Amniotic stem cell (primary cell): Measurements from ENCODE around the gene CPED1.
"Not testable (repeated sequence)": the region's sequence is repeated elsewhere in the genome, so short reads cannot be mapped to it uniquely, and the experiment has no call there.

ENCODE experiments used
- DNase-seq: peaks from one replicate; lab custom pipeline; 2025; lab: John Stamatoyannopoulos, UW

The CPED1 gene

DNA sequence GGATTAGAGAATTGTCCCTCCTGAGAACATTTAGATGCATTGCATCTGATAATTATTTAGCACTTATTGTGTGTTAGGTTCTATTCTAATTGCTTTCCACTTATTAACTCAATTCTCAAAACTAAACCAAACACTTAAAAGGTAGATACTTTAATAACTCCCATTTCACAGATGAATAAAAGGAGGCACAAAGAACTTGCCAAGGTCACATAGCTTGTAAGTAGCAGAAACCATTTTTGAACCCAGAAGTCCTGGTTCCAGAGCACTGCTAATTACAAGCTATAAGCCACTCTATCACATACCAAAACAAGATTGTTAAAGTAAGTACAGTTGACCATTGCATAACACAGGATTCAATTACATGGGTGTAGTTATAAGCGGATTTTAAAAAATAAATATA lies 164.9 kb downstream of the CPED1 start:
- DNase-seq = no peak

- no peak for DNase-seq
Observed at GRCh38 chr7:121153995-121154394, 165.5 kb downstream of the CPED1 start.

DNA sequence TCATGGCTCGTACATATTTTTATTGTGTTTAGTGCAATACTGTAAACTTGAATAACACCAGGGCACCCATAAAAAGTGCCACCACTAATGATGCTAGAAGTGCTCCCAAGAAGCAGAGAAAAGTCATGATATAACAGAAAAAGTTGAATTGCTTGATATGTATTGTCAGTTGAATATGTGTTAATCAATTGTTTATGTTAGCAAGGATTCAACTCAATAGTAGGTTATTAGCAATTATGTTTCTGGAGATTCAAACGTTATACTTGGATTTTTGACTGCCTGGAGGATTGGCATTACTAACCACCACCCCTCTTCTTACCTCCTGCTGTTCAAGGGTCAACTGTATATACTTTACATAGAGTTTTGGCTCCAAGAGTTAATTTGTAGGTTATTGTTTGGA lies 168.3 kb downstream of the CPED1 start:
- DNase-seq = no peak

DNA sequence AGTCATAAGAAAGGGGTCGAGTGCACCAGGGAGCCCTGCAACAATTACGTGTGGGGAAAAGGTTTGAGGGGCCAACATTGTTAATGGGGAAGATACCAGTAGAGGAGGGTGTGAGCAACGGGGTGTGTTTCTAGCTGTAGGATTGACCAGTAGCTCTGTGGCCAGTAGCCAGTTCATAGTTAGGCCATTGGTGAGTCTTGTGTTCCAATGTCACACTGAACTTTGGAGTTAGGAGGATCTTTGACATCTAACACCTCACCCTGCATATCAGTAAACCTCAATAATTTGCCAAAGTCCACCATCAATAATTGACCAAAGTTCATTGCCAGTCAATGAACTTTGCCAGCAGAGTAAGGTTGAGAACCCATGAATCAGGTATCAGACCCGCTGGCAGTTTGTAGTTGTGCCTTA lies 168.8 kb downstream of the CPED1 start:
- no peak for DNase-seq

DNA sequence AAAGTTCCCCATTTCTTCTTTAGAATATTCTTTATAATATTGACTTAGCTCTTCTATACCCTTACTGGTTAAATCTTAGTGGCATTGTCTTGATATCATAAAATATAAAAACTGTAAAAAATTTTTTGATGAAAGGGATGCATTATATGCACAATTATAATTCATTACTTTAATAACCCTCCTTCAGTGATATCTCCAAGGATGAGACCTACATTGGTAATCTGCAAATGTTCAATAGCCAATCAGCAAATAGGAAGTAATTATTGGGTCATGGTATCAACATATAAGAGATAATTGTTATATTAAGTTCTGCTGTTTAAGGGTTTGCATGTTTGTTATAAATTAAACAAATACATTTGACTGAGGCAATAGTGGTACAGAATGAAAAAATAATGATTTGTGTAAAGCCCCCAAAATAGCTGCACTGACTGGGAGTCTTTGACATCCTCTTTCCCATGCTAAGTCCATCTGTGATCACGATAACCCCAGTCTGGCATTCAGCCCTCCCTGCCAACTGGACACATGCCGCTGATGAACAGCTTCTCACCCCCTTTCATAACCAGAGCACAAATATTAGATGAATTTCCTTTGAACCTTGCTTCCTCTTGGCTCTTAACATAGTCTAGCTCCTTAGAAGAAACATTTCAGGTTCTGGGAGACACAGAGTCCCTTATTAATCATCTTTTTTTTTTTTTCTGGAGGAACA lies 169.5 kb downstream of the CPED1 start:
- no peak for DNase-seq

DNA sequence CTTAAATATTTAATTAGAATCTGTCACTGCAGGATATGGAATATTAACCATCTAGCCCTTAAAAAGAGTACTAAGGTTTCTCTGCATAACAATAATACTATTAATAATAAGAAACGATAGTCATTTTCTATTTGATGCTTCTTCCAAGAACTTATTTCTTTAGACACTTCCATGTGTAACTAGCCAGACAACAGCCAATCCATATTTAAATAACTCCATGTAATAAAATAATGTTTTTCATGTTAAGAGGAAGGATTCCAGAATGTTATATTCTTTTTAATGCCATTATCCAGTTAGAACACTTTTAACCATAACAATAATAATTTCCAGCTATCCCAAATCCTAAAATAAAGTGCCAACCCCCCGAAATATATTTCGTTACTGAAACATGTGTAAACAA lies 170.2 kb downstream of the CPED1 start:
- DNase-seq = no peak

- DNase-seq = no peak
Observed at GRCh38 chr7:121159553-121159952, 171.0 kb downstream of the CPED1 start.

DNA sequence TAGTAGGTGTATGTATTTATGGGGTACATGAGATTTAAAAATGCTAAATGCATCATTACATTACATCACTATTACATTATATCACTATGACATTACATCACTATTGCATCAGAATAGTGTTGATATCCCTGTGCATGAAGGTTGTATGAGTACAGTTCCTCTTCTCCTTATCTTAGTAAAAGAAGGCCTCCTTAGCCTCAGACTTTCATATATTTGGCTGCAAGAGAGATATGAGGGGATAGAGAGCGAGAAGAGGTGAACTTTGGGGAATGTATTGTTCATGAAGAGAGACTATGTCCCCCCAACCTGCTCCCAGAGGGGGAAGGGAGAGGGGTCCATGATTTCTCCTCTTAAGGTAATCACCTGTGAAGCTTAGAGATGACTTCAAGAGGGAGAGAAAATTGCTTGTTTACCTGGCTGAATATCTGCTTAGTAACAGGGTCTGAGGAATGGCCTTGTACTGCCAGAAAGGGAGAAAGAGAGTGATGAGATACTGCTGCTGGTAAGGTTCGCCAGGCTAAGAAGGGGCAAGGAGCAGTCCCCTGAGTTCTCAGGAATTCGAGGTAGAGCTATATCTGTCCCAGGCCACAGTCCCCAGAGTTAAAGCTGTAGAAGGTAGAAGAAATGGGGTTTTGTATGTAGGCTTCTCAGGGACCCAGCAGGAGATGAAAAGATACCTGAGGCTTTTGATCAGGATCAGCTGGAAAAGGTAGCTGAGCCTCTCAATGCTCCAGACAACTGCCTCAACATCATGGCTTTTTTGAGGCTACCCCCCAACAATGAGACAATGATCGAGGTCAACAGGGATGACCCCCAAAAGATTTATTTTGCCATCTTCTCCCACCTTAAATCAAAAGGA lies 171.9 kb downstream of the CPED1 start:
- DNase-seq = no peak

DNA sequence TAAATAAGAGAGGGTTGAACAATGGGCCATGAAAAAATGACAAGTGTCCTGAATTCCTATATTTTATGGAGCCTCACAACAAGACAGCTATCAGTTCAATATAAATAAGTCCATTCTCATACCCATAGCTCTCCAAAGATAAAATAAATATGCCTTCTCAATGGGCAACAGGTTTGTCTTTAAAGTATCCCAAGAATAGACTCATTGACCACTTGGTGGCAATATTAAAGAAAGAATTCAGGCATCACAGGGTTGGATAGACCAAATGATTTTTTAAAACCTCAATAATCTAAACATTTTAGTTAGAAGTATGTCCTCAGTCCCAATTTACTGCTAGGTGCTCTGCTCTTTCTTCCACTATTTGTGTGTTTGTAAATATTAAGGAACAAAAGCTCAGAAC lies 175.2 kb downstream of the CPED1 start:
- no peak for DNase-seq

DNA sequence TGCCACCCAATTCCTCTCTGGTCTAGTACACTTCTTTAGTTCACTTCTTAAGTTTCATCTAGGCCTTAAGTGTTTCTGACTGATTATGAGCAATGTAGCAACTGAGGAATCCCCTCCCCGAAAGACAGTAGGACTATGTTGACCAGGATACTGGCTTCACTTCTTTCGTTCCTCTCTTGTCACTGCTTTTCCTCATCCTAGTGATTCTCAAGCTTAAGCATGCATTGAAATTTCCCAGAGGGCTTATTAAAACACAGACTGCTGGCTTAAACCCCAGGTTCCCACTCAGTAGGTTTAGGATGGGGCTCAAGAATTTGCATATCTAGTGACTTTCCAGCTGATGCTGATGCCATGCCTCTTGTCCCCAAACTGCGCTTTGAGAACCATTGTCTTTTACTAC lies 175.7 kb downstream of the CPED1 start:
- no peak for DNase-seq

DNA sequence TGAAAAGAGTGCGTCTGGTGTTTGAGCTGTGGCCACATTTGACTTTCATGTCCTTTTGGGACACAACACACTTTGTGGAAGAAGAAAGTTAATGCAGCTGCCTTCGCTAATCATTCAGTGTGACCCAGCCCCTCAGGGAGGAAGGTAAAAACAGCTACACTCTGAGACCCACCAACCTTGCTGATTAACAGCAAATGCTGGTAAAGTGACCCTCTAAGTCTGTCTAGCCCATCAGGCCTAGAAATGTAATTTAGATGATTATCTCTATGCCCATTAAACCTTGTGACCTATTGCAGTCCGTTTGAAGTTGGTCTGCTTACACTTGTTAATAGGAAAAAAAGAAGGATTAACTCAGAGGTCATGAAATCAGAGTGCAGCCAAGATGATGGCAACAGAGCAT lies 178.4 kb downstream of the CPED1 start:
- DNase-seq = no peak

- DNase-seq = no peak
Observed at GRCh38 chr7:121167971-121168370, 179.5 kb downstream of the CPED1 start.

DNA sequence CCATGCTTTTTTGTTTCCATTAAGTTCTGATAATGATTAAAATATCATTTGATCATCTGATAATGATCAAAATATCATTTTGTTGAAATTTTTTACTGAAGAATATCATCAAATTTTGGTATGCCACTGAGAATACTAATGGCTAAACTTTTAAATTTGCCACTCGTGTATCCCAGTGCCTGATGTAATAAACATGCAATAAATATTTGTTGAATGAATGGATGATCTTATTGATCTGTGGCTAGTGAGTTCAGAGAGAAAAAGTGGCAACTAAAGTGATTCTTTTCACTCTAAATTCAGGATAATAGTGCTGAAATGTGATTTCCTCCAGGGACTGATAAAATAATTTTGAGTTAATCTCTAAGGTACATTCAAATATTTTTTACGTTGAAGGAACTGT lies 181.0 kb downstream of the CPED1 start:
- no peak for DNase-seq

DNA sequence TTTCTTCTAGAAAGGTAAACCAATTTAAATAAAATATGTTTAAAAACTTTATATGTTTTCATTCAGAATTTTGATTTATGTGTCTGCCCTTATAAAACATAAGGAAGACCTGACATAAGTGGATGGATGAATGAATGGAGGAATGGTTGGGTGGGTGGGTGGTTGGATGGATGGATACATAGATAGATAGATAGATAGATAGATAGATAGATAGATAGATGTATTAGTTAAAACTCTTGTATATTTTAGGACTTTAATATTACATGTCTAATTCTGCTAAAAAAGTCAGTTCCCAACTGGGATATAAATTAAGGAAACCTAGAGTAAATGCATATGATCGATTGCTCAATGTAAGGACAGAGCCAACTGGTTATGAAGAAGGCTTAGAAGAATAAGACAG lies 184.0 kb downstream of the CPED1 start:
- DNase-seq = no peak

GRCh38 chr7:121175826-121176225 lies 187.3 kb downstream of the CPED1 start:
- no peak for DNase-seq

GRCh38 chr7:121178452-121178851 lies 189.9 kb downstream of the CPED1 start:
- DNase-seq = no peak

DNA sequence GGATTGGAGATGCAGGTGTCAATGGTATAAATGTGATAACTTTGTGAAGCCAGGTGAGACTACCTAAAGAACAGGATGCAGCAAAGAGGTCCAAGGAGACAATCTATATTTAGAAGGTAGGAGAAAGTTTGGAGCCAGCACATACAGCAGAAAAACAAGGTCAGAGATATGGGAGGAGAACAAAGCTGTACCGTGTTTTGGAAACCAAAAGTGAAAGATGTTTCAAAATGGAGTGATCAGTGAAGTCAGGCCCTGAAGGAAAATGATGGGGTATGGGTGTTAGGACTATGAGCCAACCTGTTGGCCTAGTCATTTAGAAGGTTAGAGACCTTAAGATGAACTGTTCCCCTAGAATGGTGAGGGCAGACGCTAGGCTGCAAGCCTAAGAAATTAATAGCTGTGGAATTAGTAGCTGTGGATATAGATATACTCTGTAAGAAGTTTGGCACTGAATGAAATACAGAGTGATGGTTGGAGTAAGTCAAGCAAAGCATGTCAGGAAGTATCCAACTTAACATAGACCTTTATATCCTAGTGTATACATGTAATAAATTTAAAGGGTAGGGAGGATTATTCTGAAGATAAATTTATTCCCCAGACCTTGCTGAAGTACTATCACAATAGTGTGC lies 190.5 kb downstream of the CPED1 start:
- DNase-seq = no peak

- DNase-seq = no peak
Observed at GRCh38 chr7:121180436-121181063, 192.0 kb downstream of the CPED1 start.

- DNase-seq = no peak
Observed at GRCh38 chr7:121181357-121181756, 192.8 kb downstream of the CPED1 start.

DNA sequence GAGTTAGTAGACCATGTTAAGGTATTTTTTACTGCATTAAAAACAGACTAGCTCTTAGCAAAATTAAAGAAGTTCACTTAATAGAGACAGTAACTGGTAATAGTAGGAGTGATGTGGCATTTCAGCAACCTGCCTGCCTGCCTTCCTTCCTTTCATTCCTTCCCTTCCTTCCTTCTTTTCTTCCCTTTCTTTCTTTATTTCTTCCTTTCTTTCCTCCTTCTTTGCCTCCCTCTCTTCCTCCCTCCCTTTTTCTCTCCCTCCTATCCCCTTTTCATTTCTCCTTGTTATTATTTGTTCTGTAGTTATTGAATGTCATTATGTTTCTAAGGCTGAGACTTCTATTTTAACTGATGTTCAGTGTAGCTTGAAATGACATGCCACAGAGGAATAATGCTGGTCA lies 193.8 kb downstream of the CPED1 start:
- no peak for DNase-seq

DNA sequence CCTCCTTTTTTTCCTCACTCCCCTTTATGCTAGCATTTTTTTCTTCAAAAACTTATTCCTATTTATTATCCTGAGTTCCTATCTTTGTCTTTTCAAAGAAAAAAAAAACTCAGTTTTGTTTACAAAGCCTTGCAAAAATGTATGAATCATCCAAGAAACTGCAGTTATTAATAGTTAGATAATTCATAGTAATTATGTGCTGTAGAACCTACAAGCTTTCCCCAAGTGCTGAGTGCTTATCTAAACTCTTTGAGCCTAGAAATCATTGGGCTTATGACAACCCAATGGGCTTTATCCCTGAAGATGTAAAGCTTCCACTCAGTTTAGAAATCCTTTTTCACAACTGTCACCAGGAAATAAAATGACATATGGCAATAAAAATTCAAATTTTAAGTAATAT lies 194.4 kb downstream of the CPED1 start:
- no peak for DNase-seq

- not testable (repeated sequence) for DNase-seq
Observed at GRCh38 chr7:121183883-121184282, 195.4 kb downstream of the CPED1 start.

GRCh38 chr7:121186746-121187145 lies 198.2 kb downstream of the CPED1 start:
- no peak for DNase-seq
